HCT116 (cell line): Measurements from ENCODE around the gene ZSCAN5A. TPM values are rescaled to one million over a fixed set of nuclear protein-coding genes. Genes with fewer than 3 reads are reported as not detected.
"Not testable (repeated sequence)": the region's sequence is repeated elsewhere in the genome, so short reads cannot be mapped to it uniquely, and the experiment has no call there.

ENCODE experiments used
- ATAC-seq: fragments of 200-7000 bp; cut with Tn5 transposase; 2 replicates; pipeline ENCODE4 v1.9.1; 2020; ENCODE audit warnings: mild to moderate bottlenecking, moderate library complexity
- BruUV-seq: library from RNA; stranded (reverse); fragments of 400-500 nt; replicated peaks from 2 replicates; lab custom pipeline; 2021; lab: Mats Ljungman, UMichigan
- CTCF ChIA-PET: fragments of 300-600 bp; sonication (Branson Sonifier 250); formaldehyde crosslinking; loops from one replicate; lab custom pipeline; 2021; ENCODE audit warnings: antibody characterized with exemption; lab: Charles Lee
- POLR2A ChIA-PET: fragments of 300-600, 350-600 bp; sonication (Branson Sonifier 250); formaldehyde crosslinking; loops from one replicate; lab custom pipeline; 2021; ENCODE audit warnings: antibody characterized with exemption; lab: Charles Lee
- RAD21 ChIA-PET, 2 experiments: fragments of 300-600 bp; sonication (Branson Sonifier 250); formaldehyde crosslinking; loops; one replicate each; lab custom pipeline; 2023; ENCODE audit warnings: low total read pairs in 2 of 2; ENCODE audit not compliant: uncharacterized antibody in 2 of 2, unreplicated experiment in 2 of 2, low non-redundant PET in 1 of 2; lab: Charles Lee
- DNase-seq: peaks from one replicate; pipeline ENCODE4 v3.0.0-alpha.2; 2010; ENCODE audit warnings: low read depth, low spot score
- H2AFZ ChIP-seq: fragments of 200-600 bp; shearing (Covaris generic), sonication (generic); 2 replicates; pipeline ENCODE4 v1.6.1; 2017; ENCODE audit warnings: low read depth, mixed run types, mixed read lengths, antibody characterized with exemption, low read length; ENCODE audit not compliant: poor library complexity, severe bottlenecking
- H3K27ac ChIP-seq: 2 replicates; pipeline ENCODE4 v1.5.1; 2012; ENCODE audit warnings: low read depth, low read length
- H3K27me3 ChIP-seq: fragments of 200-600 bp; sonication (generic); 2 replicates; pipeline ENCODE4 v1.6.1; 2016; ENCODE audit warnings: mixed run types, low read length, mixed read lengths; ENCODE audit not compliant: insufficient read depth
- H3K36me3 ChIP-seq, 2 experiments: fragments of 200-500 bp in 1 of 2; fragments of 200-600 bp in 1 of 2; sonication (Bioruptor generic) in 1 of 2; sonication (generic) in 1 of 2; 2 replicates each; pipeline versions ENCODE4 v1.5.1 to v1.6.1; 2014 to 2016; ENCODE audit warnings: low read length in 2 of 2, inconsistent platforms in 1 of 2, mixed read lengths in 1 of 2, mixed run types in 1 of 2; ENCODE audit not compliant: insufficient read depth in 2 of 2, control insufficient read depth in 1 of 2
- H3K4me1 ChIP-seq, 2 experiments: fragments of 200-600 bp in 1 of 2; sonication (generic) in 1 of 2; 2 replicates each; pipeline versions ENCODE4 v1.5.1 to v1.6.1; 2012 to 2017; ENCODE audit warnings: low read length in 2 of 2, inconsistent platforms in 1 of 2, mild to moderate bottlenecking in 1 of 2, mixed read lengths in 1 of 2, mixed run types in 1 of 2, moderate library complexity in 1 of 2; ENCODE audit not compliant: insufficient read depth in 2 of 2, control insufficient read depth in 1 of 2
- H3K4me2 ChIP-seq: fragments of 200-600 bp; sonication (generic); 2 replicates; pipeline ENCODE4 v1.6.1; 2017; ENCODE audit warnings: mixed run types, low read length, mixed read lengths
- H3K4me3 ChIP-seq, 2 experiments: fragments of 200-600 bp in 1 of 2; sonication (generic) in 1 of 2; replicated peaks in 1 of 2; 2 replicates each; pipeline ENCODE4 v1.5.1; 2011 to 2016; ENCODE audit warnings: low read length in 2 of 2, control low read depth in 1 of 2, low read depth in 1 of 2, mild to moderate bottlenecking in 1 of 2, mixed read lengths in 1 of 2, mixed run types in 1 of 2
- H3K79me2 ChIP-seq: fragments of 200-600 bp; sonication (generic); 2 replicates; pipeline ENCODE4 v1.6.1; 2017; ENCODE audit warnings: mild to moderate bottlenecking, mixed run types, low read length, moderate library complexity, mixed read lengths; ENCODE audit not compliant: insufficient read depth
- H3K9ac ChIP-seq: fragments of 200-600 bp; sonication (generic); 2 replicates; pipeline ENCODE4 v1.6.1; 2016; ENCODE audit warnings: low read length, mixed read lengths
- H3K9me2 ChIP-seq: fragments of 200-600 bp; sonication (generic), shearing (Covaris generic); 2 replicates; pipeline ENCODE4 v1.6.1; 2017; ENCODE audit warnings: mixed run types, mild to moderate bottlenecking, moderate library complexity; ENCODE audit not compliant: insufficient read depth
- H3K9me3 ChIP-seq, 2 experiments: fragments of 200-500 bp in 1 of 2; fragments of 200-600 bp in 1 of 2; sonication (Bioruptor generic) in 1 of 2; sonication (generic) in 1 of 2; 2 replicates each; pipeline ENCODE4 v1.6.1; 2014 to 2017; ENCODE audit warnings: low read length in 2 of 2, mixed read lengths in 2 of 2, inconsistent platforms in 1 of 2, low read depth in 1 of 2, mild to moderate bottlenecking in 1 of 2, mixed run types in 1 of 2, moderate library complexity in 1 of 2; ENCODE audit not compliant: control insufficient read depth in 1 of 2, insufficient read depth in 1 of 2
- H4K20me1 ChIP-seq: fragments of 200-600 bp; sonication (generic), shearing (Covaris generic); 2 replicates; pipeline ENCODE4 v1.6.1; 2017; ENCODE audit warnings: mixed run types, mild to moderate bottlenecking, moderate library complexity; ENCODE audit not compliant: insufficient read depth
- CBX3 ChIP-seq: IDR thresholded peaks from 2 replicates; pipeline ENCODE4 v1.6.1; 2012; ENCODE audit warnings: low read depth
- CEBPB ChIP-seq: IDR thresholded peaks from 2 replicates; pipeline ENCODE4 v1.6.1; 2012; ENCODE audit warnings: low read depth
- EGR1 ChIP-seq: IDR thresholded peaks from 2 replicates; pipeline ENCODE4 v1.6.1; 2012; ENCODE audit warnings: low read depth
- ELF1 ChIP-seq: IDR thresholded peaks from 2 replicates; pipeline ENCODE4 v1.6.1; 2012; ENCODE audit warnings: low read depth, borderline replicate concordance
- EZH2phosphoT487 ChIP-seq: fragments of 200-600 bp; IDR thresholded peaks from 2 replicates; pipeline ENCODE4 v1.6.1; 2018; ENCODE audit warnings: antibody characterized with exemption, borderline replicate concordance
- FOSL1 ChIP-seq: IDR thresholded peaks from 2 replicates; pipeline ENCODE4 v1.6.1; 2012; ENCODE audit warnings: low read depth
- JUND ChIP-seq: IDR thresholded peaks from 2 replicates; pipeline ENCODE4 v1.6.1; 2012
- POLR2A ChIP-seq: IDR thresholded peaks from 2 replicates; pipeline ENCODE4 v1.7.0; 2011; ENCODE audit warnings: borderline replicate concordance; ENCODE audit not compliant: insufficient read depth, insufficient read length; ENCODE audit errors: extremely low read depth
- POLR2AphosphoS5 ChIP-seq: IDR thresholded peaks from 2 replicates; pipeline ENCODE4 v1.6.1; 2011; ENCODE audit warnings: mild to moderate bottlenecking, low read depth, low read length, moderate library complexity
- RAD21 ChIP-seq: IDR thresholded peaks from 2 replicates; pipeline ENCODE4 v1.6.1; 2012; ENCODE audit warnings: low read depth, mild to moderate bottlenecking
- SIN3A ChIP-seq: IDR thresholded peaks from 2 replicates; pipeline ENCODE4 v1.6.1; 2012; ENCODE audit warnings: low read depth
- SP1 ChIP-seq: IDR thresholded peaks from 2 replicates; pipeline ENCODE4 v1.6.1; 2012; ENCODE audit warnings: low read depth
- TCF7L2 ChIP-seq: IDR thresholded peaks from 2 replicates; pipeline ENCODE4 v1.7.0; 2011; ENCODE audit warnings: borderline replicate concordance, inconsistent platforms; ENCODE audit not compliant: insufficient read depth, insufficient read length; ENCODE audit errors: extremely low read depth
- YY1 ChIP-seq: IDR thresholded peaks from 2 replicates; pipeline ENCODE4 v1.6.1; 2011; ENCODE audit warnings: low read length, low read depth, moderate library complexity, mild to moderate bottlenecking; ENCODE audit not compliant: insufficient replicate concordance; ENCODE audit errors: extremely low read depth
- ZNF274 ChIP-seq: fragments of 200-500 bp; sonication (Bioruptor generic); IDR thresholded peaks from 2 replicates; pipeline ENCODE4 v1.6.1; 2014; ENCODE audit warnings: mild to moderate bottlenecking, low read depth, low read length, inconsistent platforms
- intact Hi-C: fragments of 100-400 bp; cut with micrococcal nuclease; formaldehyde crosslinking; loops from 2 replicates; pipeline ENCODE4 v1.10.0; 2022
- total RNA-seq: library from RNA; stranded (reverse); gene quantifications from one replicate; pipeline ENCODE4 v1.2.1, GENCODE V29; 2021; ENCODE audit not compliant: unreplicated experiment
- TF ChIP-seq, protein P1 (sequence below): IDR thresholded peaks from 2 replicates; pipeline ENCODE4 v1.6.1; 2012
- TF ChIP-seq, protein P2 (sequence below), 3 experiments: fragments of 200-600 bp in 1 of 3; sonication (generic) in 1 of 3; IDR thresholded peaks in 2 of 3; conservative IDR thresholded peaks in 1 of 3; 2 replicates each; pipeline ENCODE4 v1.5.1; 2012 to 2017; ENCODE audit warnings: low read depth in 2 of 3, low read length in 2 of 3, antibody characterized with exemption in 1 of 3, borderline replicate concordance in 1 of 3, control low read depth in 1 of 3, mild to moderate bottlenecking in 1 of 3, mixed read lengths in 1 of 3, mixed run types in 1 of 3, moderate library complexity in 1 of 3; ENCODE audit not compliant: insufficient read depth in 1 of 3
- TF ChIP-seq, protein P3 (sequence below): IDR thresholded peaks from 2 replicates; pipeline ENCODE4 v1.6.1; 2012
- TF ChIP-seq, protein P4 (sequence below): IDR thresholded peaks from 2 replicates; pipeline ENCODE4 v1.6.1; 2011; ENCODE audit warnings: mild to moderate bottlenecking, low read length, moderate library complexity; ENCODE audit not compliant: insufficient replicate concordance; ENCODE audit errors: extremely low read depth

Gene ZSCAN5A
- total RNA-seq, 1 experiment from 2014 or later, result 9.2 TPM

DNA sequence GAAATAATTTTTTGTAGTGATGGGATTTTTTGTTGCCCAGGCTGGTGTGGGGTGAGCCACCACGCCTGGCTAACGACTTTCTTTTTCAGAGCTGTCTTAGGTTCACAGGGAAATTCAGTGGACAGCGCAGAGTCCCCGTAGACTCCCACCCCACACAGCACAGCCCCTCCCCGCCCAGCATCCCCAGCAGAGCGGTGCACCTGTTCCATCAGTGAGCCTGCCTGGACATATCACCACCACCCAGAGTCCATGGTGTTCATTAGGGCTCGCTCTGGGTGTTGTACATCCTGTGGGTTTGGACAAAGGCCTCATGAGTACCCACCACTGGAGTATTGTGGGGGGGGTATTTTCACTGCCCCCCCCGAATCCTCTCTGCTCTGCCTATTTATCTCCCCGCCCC lies 104.6 kb downstream of the ZSCAN5A start:
- H3K4me2 ChIP-seq, intact Hi-C loops, CTCF ChIA-PET, DNase-seq, H3K9ac ChIP-seq, H3K27me3 ChIP-seq, H3K79me2 ChIP-seq, POLR2A ChIA-PET, H3K36me3 ChIP-seq, H3K4me3 ChIP-seq, H3K27ac ChIP-seq, BruUV-seq, H3K9me2 ChIP-seq, H3K9me3 ChIP-seq, H3K4me1 ChIP-seq, H4K20me1 ChIP-seq, RAD21 ChIA-PET, H2AFZ ChIP-seq, ATAC-seq: not testable (repeated sequence)

DNA sequence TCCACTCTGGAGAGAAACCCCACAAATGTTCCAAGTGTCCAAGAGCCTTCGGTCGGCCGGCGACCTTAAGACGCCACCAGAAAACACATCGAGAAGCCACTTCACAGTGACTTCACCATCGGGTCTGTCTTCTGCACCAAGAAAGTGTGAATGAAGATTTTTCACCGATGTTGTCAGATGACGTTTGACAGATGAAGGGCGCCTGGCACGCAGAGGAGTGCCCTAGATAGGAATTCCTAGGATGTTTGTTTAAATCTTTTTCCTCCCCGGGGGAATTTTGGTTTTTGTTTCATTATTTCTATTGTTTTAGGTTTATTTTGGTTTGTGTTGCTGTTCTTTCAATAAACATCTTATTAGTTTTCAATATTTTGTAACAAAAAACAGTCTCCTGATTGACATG lies 105.5 kb downstream of the ZSCAN5A start:
- Histone ChIP-seq H3K9me3 (no peaks in the 10 kb centered on the region), H3K4me1 (no peaks in the 10 kb centered on the region), H3K79me2 (no peaks in the 10 kb centered on the region), H3K27ac (no peak overlapping the region), H3K27me3 (peaks cover 8% of the 10 kb centered on the region; the same call in 1 of the 2 replicates), H2AFZ (no peak overlapping the region), H3K36me3 (no peaks in the 10 kb centered on the region), H3K4me2 (no peak overlapping the region), H4K20me1 (no peaks in the 10 kb centered on the region), H3K4me3 (no peak overlapping the region), H3K9ac (no peak overlapping the region), H3K9me2 (no peaks in the 10 kb centered on the region)
- RAD21 ChIA-PET, result no interaction called here
- intact Hi-C loops, result no loop called here
- no TSS peak for BruUV-seq
- no peak for DNase-seq
- POLR2A ChIA-PET, result no interaction called here
- ATAC-seq, result no peak
- CTCF ChIA-PET, result no interaction called here
- TF ChIP-seq ZNF274 (no peak), FOSL1 (no peak), TCF7L2 (no peak), POLR2A (no peak), EZH2phosphoT487 (no peak), CEBPB (no peak), YY1 (no peak), CBX3 (no peak), POLR2AphosphoS5 (no peak), EGR1 (no peak), RAD21 (no peak), SP1 (no peak), ELF1 (no peak), JUND (no peak), SIN3A (no peak)
- TF ChIP-seq, protein P1, sequence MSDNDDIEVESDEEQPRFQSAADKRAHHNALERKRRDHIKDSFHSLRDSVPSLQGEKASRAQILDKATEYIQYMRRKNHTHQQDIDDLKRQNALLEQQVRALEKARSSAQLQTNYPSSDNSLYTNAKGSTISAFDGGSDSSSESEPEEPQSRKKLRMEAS, result no peak
- TF ChIP-seq, protein P2, sequence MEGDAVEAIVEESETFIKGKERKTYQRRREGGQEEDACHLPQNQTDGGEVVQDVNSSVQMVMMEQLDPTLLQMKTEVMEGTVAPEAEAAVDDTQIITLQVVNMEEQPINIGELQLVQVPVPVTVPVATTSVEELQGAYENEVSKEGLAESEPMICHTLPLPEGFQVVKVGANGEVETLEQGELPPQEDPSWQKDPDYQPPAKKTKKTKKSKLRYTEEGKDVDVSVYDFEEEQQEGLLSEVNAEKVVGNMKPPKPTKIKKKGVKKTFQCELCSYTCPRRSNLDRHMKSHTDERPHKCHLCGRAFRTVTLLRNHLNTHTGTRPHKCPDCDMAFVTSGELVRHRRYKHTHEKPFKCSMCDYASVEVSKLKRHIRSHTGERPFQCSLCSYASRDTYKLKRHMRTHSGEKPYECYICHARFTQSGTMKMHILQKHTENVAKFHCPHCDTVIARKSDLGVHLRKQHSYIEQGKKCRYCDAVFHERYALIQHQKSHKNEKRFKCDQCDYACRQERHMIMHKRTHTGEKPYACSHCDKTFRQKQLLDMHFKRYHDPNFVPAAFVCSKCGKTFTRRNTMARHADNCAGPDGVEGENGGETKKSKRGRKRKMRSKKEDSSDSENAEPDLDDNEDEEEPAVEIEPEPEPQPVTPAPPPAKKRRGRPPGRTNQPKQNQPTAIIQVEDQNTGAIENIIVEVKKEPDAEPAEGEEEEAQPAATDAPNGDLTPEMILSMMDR (IDR thresholded peaks at IDR 0.05 in 2 of 3, conservative IDR thresholded peaks at IDR 0.05 in 1 of 3; ENCODE audit: borderline replicate concordance in 1 of 3, insufficient read depth in 1 of 3, low read depth in 2 of 3, low read length in 2 of 3), result no peak
- TF ChIP-seq, protein P3, sequence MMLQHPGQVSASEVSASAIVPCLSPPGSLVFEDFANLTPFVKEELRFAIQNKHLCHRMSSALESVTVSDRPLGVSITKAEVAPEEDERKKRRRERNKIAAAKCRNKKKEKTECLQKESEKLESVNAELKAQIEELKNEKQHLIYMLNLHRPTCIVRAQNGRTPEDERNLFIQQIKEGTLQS, result no peak
- TF ChIP-seq, protein P4, sequence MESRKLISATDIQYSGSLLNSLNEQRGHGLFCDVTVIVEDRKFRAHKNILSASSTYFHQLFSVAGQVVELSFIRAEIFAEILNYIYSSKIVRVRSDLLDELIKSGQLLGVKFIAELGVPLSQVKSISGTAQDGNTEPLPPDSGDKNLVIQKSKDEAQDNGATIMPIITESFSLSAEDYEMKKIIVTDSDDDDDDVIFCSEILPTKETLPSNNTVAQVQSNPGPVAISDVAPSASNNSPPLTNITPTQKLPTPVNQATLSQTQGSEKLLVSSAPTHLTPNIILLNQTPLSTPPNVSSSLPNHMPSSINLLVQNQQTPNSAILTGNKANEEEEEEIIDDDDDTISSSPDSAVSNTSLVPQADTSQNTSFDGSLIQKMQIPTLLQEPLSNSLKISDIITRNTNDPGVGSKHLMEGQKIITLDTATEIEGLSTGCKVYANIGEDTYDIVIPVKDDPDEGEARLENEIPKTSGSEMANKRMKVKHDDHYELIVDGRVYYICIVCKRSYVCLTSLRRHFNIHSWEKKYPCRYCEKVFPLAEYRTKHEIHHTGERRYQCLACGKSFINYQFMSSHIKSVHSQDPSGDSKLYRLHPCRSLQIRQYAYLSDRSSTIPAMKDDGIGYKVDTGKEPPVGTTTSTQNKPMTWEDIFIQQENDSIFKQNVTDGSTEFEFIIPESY, result no peak
